Hepatocyte (in vitro differentiated cells): Measurements from ENCODE around the gene TEX51. TPM values are rescaled to one million over a fixed set of nuclear protein-coding genes. Genes with fewer than 3 reads are reported as not detected.

ENCODE experiments used
- DNase-seq: peaks from one replicate; pipeline ENCODE4 v3.0.0-alpha.2; 2016; ENCODE audit warnings: low spot score
- H2AFZ ChIP-seq: fragments of 200-600 bp; sonication (generic); 2 replicates; pipeline ENCODE4 v1.6.0; 2016; ENCODE audit warnings: antibody characterized with exemption, mild to moderate bottlenecking
- H3K27ac ChIP-seq: fragments of 200-600 bp; sonication (generic); 2 replicates; pipeline ENCODE4 v1.5.1; 2016; ENCODE audit warnings: mild to moderate bottlenecking
- H3K27me3 ChIP-seq: fragments of 200-600 bp; sonication (generic); 2 replicates; pipeline ENCODE4 v1.6.1; 2016
- H3K36me3 ChIP-seq: fragments of 200-600 bp; sonication (generic); replicated peaks from 2 replicates; pipeline ENCODE4 v1.5.1; 2016; ENCODE audit warnings: low read depth; ENCODE audit not compliant: insufficient read depth
- H3K4me1 ChIP-seq: fragments of 200-600 bp; sonication (generic); 2 replicates; pipeline ENCODE4 v1.5.1; 2016; ENCODE audit warnings: mild to moderate bottlenecking, moderate library complexity; ENCODE audit not compliant: insufficient read depth
- H3K4me2 ChIP-seq: fragments of 200-600 bp; sonication (generic); 2 replicates; pipeline ENCODE4 v1.6.0; 2016
- H3K4me3 ChIP-seq: fragments of 200-600 bp; sonication (generic); 2 replicates; pipeline ENCODE4 v1.5.1; 2016; ENCODE audit warnings: mild to moderate bottlenecking
- H3K79me2 ChIP-seq: fragments of 200-600 bp; sonication (generic); 2 replicates; pipeline ENCODE4 v1.6.0; 2017; ENCODE audit warnings: mild to moderate bottlenecking
- H3K9me2 ChIP-seq: fragments of 200-600 bp; sonication (generic); replicated peaks from 2 replicates; pipeline ENCODE4 v1.6.0; 2017; ENCODE audit warnings: mild to moderate bottlenecking; ENCODE audit not compliant: insufficient read depth
- H3K9me3 ChIP-seq: fragments of 200-600 bp; sonication (generic); 2 replicates; pipeline ENCODE4 v1.5.1; 2016; ENCODE audit warnings: low read depth, mild to moderate bottlenecking
- H4K20me1 ChIP-seq: fragments of 200-600 bp; sonication (generic); 2 replicates; pipeline ENCODE4 v1.6.0; 2016; ENCODE audit warnings: mild to moderate bottlenecking; ENCODE audit not compliant: insufficient read depth, poor library complexity, severe bottlenecking
- EZH2 ChIP-seq: fragments of 200-600 bp; sonication (generic); IDR thresholded peaks from 2 replicates; pipeline ENCODE4 v1.6.1; 2016; ENCODE audit warnings: antibody characterized with exemption, mild to moderate bottlenecking, borderline replicate concordance
- EZH2phosphoT487 ChIP-seq: fragments of 200-600 bp; sonication (generic); IDR thresholded peaks from one replicate; pipeline ENCODE4 v1.6.1; 2018; ENCODE audit warnings: antibody characterized with exemption, mild to moderate bottlenecking, low read depth, moderate library complexity; ENCODE audit not compliant: unreplicated experiment, severe bottlenecking
- WGBS: methylation state at CpG from one replicate; pipeline ENCODE4 v1.1.6; 2016; ENCODE audit warnings: low lambda C conversion rate; ENCODE audit errors: missing lambda C conversion rate; 5-methylcytosine and 5-hydroxymethylcytosine counted together
- polyA plus RNA-seq: library from polyadenylated mRNA; unstranded; fragments of >200 nt; fragmentation: Nextera tagmentation; extraction: Ambion mirVana; gene quantifications from 2 replicates; pipeline ENCODE4 v1.2.1, GENCODE V29; 2016
- total RNA-seq: library from RNA; depleted of rRNA; stranded (reverse); fragments of >200 nt; gene quantifications from 2 replicates; pipeline ENCODE4 v1.2.3, GENCODE V29; 2014
- TF ChIP-seq, protein P1 (sequence below): fragments of 200-600 bp; sonication (generic); IDR thresholded peaks from 2 replicates; pipeline ENCODE4 v1.5.1; 2016; ENCODE audit warnings: antibody characterized with exemption, mild to moderate bottlenecking; ENCODE audit not compliant: poor library complexity

Gene TEX51
- total and polyA plus RNA-seq, 2 experiments from 2014 or later, result not detected

DNA sequence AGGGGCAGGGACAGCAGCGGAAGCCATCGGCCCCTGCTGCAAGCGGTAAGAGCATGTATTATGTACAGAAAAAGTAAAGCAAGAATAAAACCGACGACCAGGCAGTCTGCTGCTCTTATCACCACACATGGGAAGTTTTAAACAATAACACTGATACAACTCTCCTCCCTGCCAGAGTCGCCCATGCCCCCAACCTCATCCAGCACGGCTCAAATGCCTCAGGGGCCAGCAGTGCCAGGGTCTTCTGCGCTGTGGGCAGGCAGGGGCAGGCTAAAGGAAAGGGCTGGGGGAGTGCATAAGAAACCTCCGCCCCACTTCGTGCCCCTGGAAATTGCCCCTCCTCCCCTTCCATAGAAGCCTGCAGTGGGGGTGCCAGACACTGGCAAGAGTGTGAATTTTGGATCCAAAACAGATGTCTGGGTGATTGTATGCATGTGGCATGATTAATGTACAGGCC lies 10.1 kb downstream of the TEX51 start:
- Histone ChIP-seq H3K79me2 (no peaks in the 10 kb centered on the region), H2AFZ (no peak overlapping the region), H3K36me3 (no peaks in the 10 kb centered on the region), H3K27ac (no peak overlapping the region), H3K4me2 (no peak overlapping the region), H3K4me1 (peaks cover 4% of the 10 kb centered on the region), H3K4me3 (no peak overlapping the region), H3K9me2 (no peaks in the 10 kb centered on the region), H3K9me3 (no peaks in the 10 kb centered on the region), H3K27me3 (peaks cover 5% of the 10 kb centered on the region), H4K20me1 (no peaks in the 10 kb centered on the region)
- TF ChIP-seq EZH2phosphoT487 (no peak), EZH2 (no peak)
- TF ChIP-seq, protein P1, sequence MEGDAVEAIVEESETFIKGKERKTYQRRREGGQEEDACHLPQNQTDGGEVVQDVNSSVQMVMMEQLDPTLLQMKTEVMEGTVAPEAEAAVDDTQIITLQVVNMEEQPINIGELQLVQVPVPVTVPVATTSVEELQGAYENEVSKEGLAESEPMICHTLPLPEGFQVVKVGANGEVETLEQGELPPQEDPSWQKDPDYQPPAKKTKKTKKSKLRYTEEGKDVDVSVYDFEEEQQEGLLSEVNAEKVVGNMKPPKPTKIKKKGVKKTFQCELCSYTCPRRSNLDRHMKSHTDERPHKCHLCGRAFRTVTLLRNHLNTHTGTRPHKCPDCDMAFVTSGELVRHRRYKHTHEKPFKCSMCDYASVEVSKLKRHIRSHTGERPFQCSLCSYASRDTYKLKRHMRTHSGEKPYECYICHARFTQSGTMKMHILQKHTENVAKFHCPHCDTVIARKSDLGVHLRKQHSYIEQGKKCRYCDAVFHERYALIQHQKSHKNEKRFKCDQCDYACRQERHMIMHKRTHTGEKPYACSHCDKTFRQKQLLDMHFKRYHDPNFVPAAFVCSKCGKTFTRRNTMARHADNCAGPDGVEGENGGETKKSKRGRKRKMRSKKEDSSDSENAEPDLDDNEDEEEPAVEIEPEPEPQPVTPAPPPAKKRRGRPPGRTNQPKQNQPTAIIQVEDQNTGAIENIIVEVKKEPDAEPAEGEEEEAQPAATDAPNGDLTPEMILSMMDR, result no peak
- 42% methylated on average over 10 of the region's 10 CpGs for WGBS
- DNase-seq, result no peak

- no peak overlapping the region for H2AFZ ChIP-seq
- H3K9me3 ChIP-seq, result no peaks in the 10 kb centered on the region
- WGBS, result 87% methylated on average over 6 of the region's 6 CpGs
- H3K36me3 ChIP-seq, result no peaks in the 10 kb centered on the region
- no peak overlapping the region for H3K4me3 ChIP-seq
- H3K27me3 ChIP-seq, result peaks cover 5% of the 10 kb centered on the region
- DNase-seq, result no peak
- H3K9me2 ChIP-seq, result no peaks in the 10 kb centered on the region
- H3K4me2 ChIP-seq, result no peak overlapping the region
- TF ChIP-seq, protein P1, result no peak
- TF ChIP-seq EZH2phosphoT487 (no peak), EZH2 (no peak)
- H4K20me1 ChIP-seq, result no peaks in the 10 kb centered on the region
- no peaks in the 10 kb centered on the region for H3K79me2 ChIP-seq
- no peak overlapping the region for H3K27ac ChIP-seq
- peaks cover 4% of the 10 kb centered on the region for H3K4me1 ChIP-seq
Observed at GRCh38 chr2:126909366-126909765, 10.7 kb downstream of the TEX51 start.

GRCh38 chr2:126909781-126910180 lies 11.1 kb downstream of the TEX51 start:
- TF ChIP-seq, protein P1, result no peak
- TF ChIP-seq EZH2phosphoT487 (no peak), EZH2 (no peak)
- WGBS, result 98% methylated on average over 3 of the region's 3 CpGs
- Histone ChIP-seq H3K4me3 (no peak overlapping the region), H3K27ac (no peak overlapping the region), H3K4me1 (peaks cover 4% of the 10 kb centered on the region), H2AFZ (no peak overlapping the region), H3K9me3 (no peaks in the 10 kb centered on the region), H4K20me1 (no peaks in the 10 kb centered on the region), H3K4me2 (no peak overlapping the region), H3K36me3 (no peaks in the 10 kb centered on the region), H3K9me2 (no peaks in the 10 kb centered on the region), H3K79me2 (no peaks in the 10 kb centered on the region), H3K27me3 (peaks cover 5% of the 10 kb centered on the region)
- no peak for DNase-seq

DNA sequence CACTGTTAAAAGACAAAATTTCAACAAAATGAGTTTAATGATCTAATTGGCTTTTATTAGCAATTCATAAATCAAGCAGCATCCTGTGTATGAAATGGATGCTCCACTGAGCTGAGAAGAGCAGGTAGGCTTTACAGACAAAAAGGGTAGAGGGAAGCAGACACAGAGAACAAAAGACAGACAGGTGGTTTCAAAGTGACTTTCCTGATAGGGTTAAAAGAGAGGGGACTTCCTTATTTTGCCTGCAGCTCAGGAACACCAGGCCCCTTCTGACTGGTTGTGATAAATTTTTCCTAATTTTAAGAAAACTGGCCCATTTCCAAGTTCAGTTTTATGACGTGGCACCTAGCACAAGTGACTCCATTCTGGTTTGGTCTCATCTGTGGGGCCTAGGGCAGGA lies 11.9 kb downstream of the TEX51 start:
- no peaks in the 10 kb centered on the region for H3K9me3 ChIP-seq
- WGBS, result 64% methylated on average over 1 of the region's 1 CpG
- peaks cover 5% of the 10 kb centered on the region for H3K27me3 ChIP-seq
- no peaks in the 10 kb centered on the region for H3K79me2 ChIP-seq
- H3K4me2 ChIP-seq, result no peak overlapping the region
- DNase-seq, result no peak
- H3K36me3 ChIP-seq, result no peaks in the 10 kb centered on the region
- H3K4me1 ChIP-seq, result peaks cover 4% of the 10 kb centered on the region
- no peaks in the 10 kb centered on the region for H4K20me1 ChIP-seq
- no peak overlapping the region for H3K4me3 ChIP-seq
- H3K27ac ChIP-seq, result no peak overlapping the region
- no peaks in the 10 kb centered on the region for H3K9me2 ChIP-seq
- TF ChIP-seq, protein P1, result no peak
- TF ChIP-seq EZH2 (no peak), EZH2phosphoT487 (no peak)
- no peak overlapping the region for H2AFZ ChIP-seq
